Fibroblast of gingiva (primary cell): ENCODE results near the gene KDM4C.
"Not testable (repeated sequence)": the region's sequence is repeated elsewhere in the genome, so short reads cannot be mapped to it uniquely, and the experiment has no call there.

Source experiments
- DNase-seq: peaks from one replicate; pipeline ENCODE4 v3.0.0-alpha.2; 2011; ENCODE audit warnings: low read depth

Gene KDM4C

GRCh38 chr9:7171396-7172153 lies 413.8 kb downstream of the KDM4C start:
- DNase-seq = no peak

- DNase-seq = no peak
Observed at GRCh38 chr9:7172154-7173115, 414.7 kb downstream of the KDM4C start.

GRCh38 chr9:7173139-7173538 lies 415.4 kb downstream of the KDM4C start:
- no peak for DNase-seq

- DNase-seq = no peak
Observed at GRCh38 chr9:7174301-7174700, 416.5 kb downstream of the KDM4C start.

GRCh38 chr9:7174884-7175283 lies 417.1 kb downstream of the KDM4C start:
- DNase-seq = no peak

GRCh38 chr9:7176561-7176960 lies 418.8 kb downstream of the KDM4C start:
- no peak for DNase-seq

GRCh38 chr9:7177383-7177782 lies 419.6 kb downstream of the KDM4C start:
- no peak for DNase-seq

GRCh38 chr9:7178729-7179128 lies 421.0 kb downstream of the KDM4C start:
- no peak for DNase-seq

- no peak for DNase-seq
Observed at GRCh38 chr9:7180247-7180646, 422.5 kb downstream of the KDM4C start.

- not testable (repeated sequence) for DNase-seq
Observed at GRCh38 chr9:7183139-7183538, 425.4 kb downstream of the KDM4C start.

- peak; percentile 62 for DNase-seq
Observed at GRCh38 chr9:7185612-7186011, 427.8 kb downstream of the KDM4C start.

- DNase-seq = peak; percentile 6
Observed at GRCh38 chr9:7186175-7186574, 428.4 kb downstream of the KDM4C start.

GRCh38 chr9:7192266-7192665 lies 434.5 kb downstream of the KDM4C start:
- DNase-seq = no peak

- DNase-seq = no peak
Observed at GRCh38 chr9:7195526-7195925, 437.8 kb downstream of the KDM4C start.

GRCh38 chr9:7196467-7196866 lies 438.7 kb downstream of the KDM4C start:
- DNase-seq = no peak

- no peak for DNase-seq
Observed at GRCh38 chr9:7201196-7201595, 443.4 kb downstream of the KDM4C start.

- no peak for DNase-seq
Observed at GRCh38 chr9:7205806-7206205, 448.0 kb downstream of the KDM4C start.

- DNase-seq = no peak
Observed at GRCh38 chr9:7206221-7206758, 448.5 kb downstream of the KDM4C start.

- DNase-seq = no peak
Observed at GRCh38 chr9:7209016-7209715, 451.4 kb downstream of the KDM4C start.

GRCh38 chr9:7209990-7210389 lies 452.2 kb downstream of the KDM4C start:
- no peak for DNase-seq

GRCh38 chr9:7210854-7211637 lies 453.3 kb downstream of the KDM4C start:
- DNase-seq = no peak
